GM04503 (cell line): ENCODE measurements around the gene RASSF5.
"Not testable (repeated sequence)": the region's sequence is repeated elsewhere in the genome, so short reads cannot be mapped to it uniquely, and the experiment has no call there.

Experiments used
- DNase-seq: peaks from one replicate; pipeline ENCODE4 v3.0.0-alpha.2; 2012; ENCODE audit warnings: low read depth

The RASSF5 gene

DNA sequence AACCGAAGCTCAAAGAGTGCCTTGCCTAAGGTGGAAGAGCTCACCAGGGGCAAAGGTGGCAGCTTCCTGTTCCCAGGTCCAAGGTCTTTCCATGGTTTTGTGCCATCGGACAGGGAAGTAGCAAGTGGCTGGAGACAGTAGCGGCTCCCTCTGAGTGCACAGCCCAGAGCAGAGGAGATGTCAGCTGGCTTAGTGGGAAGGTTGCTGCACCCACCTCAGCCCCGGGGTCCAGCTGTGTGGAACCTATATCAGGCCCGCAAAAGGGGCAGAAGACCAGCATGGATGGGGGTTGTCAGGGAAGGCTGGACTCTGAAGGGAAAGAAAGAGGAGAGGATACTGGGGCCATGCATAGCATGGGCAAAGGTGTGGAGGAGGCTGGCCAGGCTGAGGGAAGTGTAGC is 30.2 kb upstream of the RASSF5 start:
- no peak for DNase-seq

DNA sequence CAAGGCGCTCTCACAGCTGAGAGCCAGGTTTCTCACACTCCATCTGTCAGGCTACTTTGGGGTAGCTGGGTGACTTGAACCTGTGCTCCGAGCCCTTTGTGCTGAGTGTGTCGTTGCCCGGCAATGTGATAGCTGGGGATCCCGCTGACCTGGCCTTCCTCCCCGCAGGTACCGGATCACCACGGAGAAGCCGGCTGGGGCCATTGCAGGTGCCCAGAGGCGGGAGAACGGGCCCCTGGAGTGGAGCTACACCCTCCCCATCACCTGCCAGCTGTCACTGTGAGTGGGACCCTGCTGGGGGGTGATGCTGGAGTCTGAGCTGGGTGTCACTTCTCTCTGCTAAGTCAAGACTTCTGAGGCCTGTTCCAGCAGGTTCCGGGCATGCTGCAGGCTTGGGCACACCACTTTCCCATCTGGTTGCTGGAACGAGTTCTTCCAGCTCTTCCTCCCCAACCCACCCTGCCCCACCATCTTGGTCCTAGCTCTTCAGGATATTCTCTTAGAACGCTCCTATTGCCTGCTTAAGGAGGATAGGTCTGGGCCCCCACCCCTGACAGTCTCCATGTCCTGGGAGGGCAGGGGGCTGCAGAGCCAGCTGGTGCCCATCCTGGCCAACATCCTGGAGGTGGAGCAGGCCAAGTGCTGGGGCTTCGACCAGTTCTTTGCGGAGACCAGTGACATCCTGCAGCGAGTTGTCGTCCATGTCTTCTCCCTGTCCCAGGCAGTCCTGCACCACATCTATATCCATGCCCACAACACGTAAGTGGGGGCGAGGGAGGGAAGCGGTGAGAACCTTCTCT is 29.6 kb upstream of the RASSF5 start:
- no peak for DNase-seq

DNA sequence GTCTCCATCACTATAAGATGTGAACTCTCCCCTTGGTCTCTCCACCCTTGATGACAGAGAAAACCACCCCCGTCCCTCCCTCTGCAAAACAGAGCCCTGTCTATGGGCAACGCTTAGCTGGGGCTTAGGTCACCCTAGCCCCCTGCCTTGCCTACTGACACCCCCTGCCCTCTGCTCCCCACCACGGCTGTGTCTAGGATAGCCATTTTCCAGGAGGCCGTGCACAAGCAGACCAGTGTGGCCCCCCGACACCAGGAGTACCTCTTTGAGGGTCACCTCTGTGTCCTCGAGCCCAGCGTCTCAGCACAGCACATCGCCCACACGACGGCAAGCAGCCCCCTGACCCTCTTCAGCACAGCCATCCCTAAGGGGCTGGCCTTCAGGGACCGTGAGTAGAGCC is 28.6 kb upstream of the RASSF5 start:
- DNase-seq: no peak

DNA sequence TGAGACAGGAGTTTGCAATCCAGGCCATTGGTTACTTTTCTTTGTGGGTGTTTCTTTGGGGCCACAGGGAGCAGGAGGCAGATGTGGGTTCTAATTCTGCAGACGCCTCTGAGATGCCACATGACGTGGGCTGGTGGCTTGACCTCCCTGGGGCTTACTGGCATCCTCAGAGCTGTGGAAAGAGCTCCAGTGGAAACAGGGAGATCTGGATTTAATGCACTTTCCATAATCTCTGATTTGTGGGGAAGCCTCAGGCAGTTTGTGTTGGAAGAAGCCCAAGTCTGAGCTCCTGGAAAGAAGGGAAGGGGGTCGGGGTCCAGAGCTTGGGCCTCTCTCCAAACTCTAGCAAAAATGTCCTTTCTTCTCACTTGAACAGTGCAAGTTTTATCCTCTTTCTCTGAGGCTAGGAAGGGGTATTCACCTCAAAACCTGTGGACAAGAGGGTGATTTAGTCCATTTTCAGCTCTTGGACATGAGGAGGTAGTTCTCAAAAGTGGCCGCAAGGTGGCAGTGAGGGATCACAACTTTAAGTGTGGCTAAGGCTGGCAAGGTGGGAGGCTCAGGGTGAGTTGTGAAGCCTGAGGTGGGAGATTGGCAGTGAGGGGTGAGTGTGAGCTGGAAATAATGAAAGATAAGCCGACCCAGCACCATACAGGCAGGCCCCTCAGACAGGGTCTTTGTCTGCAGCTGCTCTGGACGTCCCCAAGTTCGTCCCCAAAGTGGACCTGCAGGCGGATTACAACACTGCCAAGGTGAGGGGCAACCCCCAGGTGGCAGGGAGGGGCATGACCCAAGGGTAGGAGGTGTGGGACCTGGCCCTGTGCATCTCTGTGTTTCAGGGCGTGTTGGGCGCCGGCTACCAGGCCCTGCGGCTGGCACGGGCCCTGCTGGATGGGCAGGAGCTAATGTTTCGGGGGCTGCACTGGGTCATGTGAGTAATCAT is 27.9 kb upstream of the RASSF5 start:
- no peak for DNase-seq

GRCh38 chr1:206480211-206480610 is 27.1 kb upstream of the RASSF5 start:
- no peak for DNase-seq

DNA sequence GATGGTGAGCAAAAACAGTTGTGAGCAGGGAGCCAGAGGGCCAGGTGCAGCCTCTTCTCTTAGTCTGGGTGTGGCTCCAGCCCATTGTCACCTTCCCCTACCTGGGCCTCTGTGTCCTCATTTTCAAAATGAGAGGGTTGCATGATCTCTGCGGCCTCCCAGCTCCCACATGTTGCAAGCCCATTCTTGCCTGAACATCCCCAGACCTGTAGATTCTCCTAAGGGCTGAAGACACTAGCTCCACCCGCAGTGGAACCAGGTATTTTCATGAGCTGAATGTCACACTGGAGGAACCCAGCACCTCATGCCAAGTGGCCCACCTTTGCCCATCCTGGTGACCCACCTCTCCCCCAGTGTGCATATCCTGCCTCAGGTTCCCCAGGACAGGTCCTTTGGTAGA is 24.7 kb upstream of the RASSF5 start:
- DNase-seq: no peak

DNA sequence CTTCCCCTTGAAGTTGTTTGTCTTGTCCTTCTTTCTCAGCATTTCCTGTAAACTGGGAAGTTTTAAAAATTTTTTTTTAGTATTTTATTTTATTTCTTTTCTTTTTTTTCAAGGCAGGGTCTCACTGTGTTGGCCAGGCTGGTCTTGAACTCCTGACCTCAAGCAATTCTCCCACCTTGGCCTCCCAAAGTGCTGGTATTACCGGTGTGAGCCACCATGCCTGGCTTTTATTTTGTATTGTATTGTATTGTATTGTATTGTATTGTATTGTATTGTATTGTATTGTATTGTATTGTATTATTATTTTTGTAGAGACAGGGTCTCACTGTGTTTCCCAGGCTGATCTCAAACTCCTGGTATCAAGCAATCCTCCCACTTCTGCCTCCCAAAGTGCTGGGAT is 23.5 kb upstream of the RASSF5 start:
- not testable (repeated sequence) for DNase-seq

DNA sequence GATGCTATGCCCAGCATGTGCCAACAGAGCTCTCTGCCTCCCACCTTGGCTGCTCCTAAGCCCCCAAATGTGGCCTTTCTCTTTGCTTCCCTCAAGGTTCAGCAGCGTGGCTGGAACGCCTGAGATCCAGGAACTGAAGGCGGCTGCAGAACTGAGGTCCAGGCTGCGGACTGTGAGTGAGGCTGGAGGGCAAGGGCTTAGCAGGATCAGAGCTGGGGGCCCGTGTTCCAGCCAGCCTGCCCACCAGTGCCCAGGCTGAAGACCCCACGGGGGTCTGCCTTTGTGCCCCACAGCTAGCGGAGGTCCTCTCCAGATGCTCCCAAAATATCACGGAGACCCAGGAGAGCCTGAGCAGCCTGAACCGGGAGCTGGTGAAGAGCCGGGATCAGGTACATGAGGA is 22.4 kb upstream of the RASSF5 start:
- no peak for DNase-seq

GRCh38 chr1:206486995-206487788 is 20.1 kb upstream of the RASSF5 start:
- no peak for DNase-seq

DNA sequence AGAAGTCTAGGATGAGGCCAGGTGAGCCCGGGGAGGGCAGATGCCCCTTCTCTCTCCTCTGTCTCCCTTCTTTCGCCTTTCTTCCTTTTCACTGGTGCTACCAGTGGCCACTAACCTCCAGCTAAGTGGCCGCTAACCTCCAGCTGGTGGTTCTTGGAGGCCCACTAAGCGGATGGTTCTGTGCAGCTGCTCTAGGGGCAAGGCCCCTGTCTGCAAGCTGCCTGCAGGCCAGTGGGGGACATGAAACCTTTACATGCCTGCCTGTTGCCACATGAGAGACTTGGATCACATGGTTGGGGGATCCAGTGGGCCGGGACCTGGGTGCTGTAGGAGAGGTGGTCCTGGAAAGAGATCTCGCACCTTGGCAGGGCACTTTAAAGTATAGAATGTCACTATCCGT is 19.4 kb upstream of the RASSF5 start:
- no peak for DNase-seq

GRCh38 chr1:206488466-206488865 is 18.9 kb upstream of the RASSF5 start:
- DNase-seq: no peak

- no peak for DNase-seq
These were observed 17.2 kb upstream of the RASSF5 start for GRCh38 chr1:206489980-206490770.

GRCh38 chr1:206490771-206491405 is 16.4 kb upstream of the RASSF5 start:
- DNase-seq: no peak

DNA sequence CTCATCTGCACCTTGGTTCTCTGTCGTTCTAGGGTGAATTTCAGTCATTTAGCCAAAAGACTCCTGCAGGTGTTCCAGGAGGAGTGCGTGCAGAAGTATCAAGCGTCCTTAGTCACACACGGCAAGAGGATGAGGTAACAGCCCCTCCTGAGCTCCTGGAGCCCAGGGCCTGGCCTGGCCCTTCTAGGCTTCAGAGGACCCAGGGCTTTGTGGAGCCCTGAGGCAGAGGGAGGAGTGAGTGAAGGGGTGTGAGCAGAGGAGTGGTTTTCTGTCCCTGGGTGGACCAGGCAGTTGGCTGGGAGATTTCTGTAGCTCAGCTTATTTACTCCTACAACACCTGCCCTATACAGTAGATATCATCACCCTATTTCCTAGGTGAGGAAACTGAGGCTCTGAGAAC is 15.7 kb upstream of the RASSF5 start:
- DNase-seq: no peak

GRCh38 chr1:206492589-206492988 is 14.7 kb upstream of the RASSF5 start:
- no peak for DNase-seq

DNA sequence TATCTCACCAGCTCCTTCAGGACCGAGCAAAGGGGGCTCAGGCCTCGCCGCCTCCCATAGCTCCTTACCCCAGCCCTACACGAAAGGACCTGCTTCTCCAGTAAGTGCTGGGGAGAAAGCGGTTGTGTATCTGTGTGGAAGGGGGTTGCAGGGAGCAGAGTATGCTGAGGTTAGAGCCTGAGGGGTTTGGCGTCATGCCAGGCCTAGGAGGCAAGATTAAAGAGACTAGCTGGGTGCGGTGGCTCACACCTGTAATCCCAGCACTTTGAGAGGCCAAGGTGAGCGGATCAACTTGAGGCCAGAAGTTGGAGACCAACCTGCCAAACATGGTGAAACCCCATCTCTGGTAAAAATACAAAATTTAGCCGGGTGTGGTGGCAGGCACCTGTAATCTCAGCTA is 14.1 kb upstream of the RASSF5 start:
- DNase-seq: no peak

GRCh38 chr1:206495011-206495461 is 12.3 kb upstream of the RASSF5 start:
- DNase-seq: no peak

DNA sequence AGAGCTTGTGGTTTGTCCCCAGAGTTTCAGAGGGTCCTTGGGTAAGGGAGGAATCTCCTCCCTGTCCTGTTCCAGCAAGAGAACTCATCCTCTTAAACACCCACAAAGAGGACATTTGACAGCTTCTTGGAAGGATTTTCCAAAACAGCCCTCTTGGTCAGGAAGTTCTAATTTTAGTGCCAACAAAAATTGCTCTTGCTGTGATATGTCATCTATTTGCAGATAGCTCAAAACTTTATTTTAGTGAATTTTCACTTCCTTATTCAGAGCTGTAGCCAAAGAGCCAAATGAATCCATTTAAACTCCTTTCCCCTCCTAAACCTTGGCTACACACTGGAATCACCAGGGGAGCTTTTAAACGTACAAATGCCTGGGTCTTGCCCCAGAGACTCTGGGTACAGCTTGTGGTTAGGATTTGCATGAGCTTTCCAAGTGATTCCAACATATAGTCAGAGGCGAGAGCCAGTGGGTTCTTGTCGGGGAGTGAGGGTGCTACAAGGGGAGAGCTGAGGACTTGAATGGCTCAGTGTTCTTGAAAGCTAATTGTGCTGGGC is 11.8 kb upstream of the RASSF5 start:
- no peak for DNase-seq

DNA sequence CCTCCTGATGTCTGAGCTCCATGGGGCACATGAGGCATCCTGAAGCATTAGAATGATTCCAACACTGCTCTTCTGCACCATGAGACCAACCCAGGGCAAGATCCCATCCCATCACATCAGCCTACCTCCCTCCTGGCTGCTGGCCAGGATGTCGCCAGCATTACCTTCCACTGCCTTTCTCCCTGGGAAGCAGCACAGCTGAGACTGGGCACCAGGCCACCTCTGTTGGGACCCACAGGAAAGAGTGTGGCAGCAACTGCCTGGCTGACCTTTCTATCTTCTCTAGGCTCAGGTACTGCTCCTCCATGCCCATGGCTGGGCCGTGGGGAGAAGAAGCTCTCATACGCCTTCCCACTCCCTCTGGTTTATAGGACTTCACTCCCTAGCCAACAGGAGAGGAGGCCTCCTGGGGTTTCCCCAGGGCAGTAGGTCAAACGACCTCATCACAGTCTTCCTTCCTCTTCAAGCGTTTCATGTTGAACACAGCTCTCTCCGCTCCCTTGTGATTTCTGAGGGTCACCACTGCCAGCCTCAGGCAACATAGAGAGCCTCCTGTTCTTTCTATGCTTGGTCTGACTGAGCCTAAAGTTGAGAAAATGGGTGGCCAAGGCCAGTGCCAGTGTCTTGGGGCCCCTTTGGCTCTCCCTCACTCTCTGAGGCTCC is 11.1 kb upstream of the RASSF5 start:
- no peak for DNase-seq

DNA sequence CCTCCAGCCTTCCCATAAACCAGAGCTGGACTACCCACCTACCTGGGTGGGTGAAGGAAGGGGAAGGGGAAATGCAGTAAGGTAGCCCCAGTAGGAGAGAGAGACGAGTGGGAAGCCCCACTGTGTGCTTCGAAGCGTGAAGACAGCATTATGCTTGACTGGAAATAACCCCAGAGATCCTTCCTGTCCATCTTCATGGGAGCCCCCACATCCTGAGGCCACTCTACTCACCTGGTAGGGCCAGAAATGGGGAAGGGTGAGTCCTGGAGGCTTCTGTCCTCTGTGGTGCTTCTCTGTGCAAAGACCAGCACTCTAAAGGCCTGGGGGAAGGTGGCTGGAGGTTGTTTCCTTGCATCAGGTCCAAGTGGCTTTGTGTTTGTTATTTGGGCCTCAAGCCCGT is 10.0 kb upstream of the RASSF5 start:
- no peak for DNase-seq
